GM23338 (cell line): ENCODE data around the gene VAMP8.

Source experiments
- EZH2 ChIP-seq: fragments of 200-600 bp; sonication (generic); IDR thresholded peaks from one replicate; pipeline ENCODE4 v1.8.0; 2017; ENCODE audit warnings: antibody characterized with exemption, mild to moderate bottlenecking, low read depth; ENCODE audit not compliant: unreplicated experiment
- EZH2phosphoT487 ChIP-seq: fragments of 200-600 bp; sonication (generic); IDR thresholded peaks from one replicate; pipeline ENCODE4 v1.8.1; 2018; ENCODE audit warnings: antibody characterized with exemption; ENCODE audit not compliant: unreplicated experiment
- NANOG ChIP-seq: IDR thresholded peaks from 2 replicates; pipeline ENCODE4 v1.6.1; 2016; ENCODE audit warnings: antibody characterized with exemption, borderline replicate concordance
- POLR2AphosphoS5 ChIP-seq: IDR thresholded peaks from 2 replicates; pipeline ENCODE4 v1.6.1; 2016; ENCODE audit warnings: antibody characterized with exemption, low read depth
- TF ChIP-seq, protein P1 (sequence below), 2 experiments: fragments of 200-600 bp in 1 of 2; sonication (generic) in 1 of 2; conservative IDR thresholded peaks; 2 replicates each; pipeline versions ENCODE4 v1.5.1 to v1.6.1; 2016 to 2017; ENCODE audit warnings: antibody characterized with exemption in 2 of 2, low read depth in 2 of 2, mild to moderate bottlenecking in 2 of 2, moderate library complexity in 1 of 2

DNA sequence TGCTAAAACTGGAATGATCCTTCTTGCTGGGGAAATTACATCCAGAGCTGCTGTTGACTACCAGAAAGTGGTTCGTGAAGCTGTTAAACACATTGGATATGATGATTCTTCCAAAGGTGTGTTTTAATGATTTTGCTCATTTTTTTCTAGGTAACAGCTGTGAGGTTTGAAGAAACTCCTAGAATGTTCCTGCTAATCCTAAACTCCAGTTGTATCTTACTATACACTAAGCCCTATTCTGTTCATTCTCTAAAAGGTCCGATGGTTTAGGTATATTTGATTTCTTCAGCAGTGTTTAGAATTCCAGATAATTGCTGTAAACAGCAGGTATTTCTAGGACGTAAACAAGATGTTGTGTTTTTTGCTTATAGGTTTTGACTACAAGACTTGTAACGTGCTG lies 36.1 kb upstream of the VAMP8 start:
- TF ChIP-seq POLR2AphosphoS5 (no peak), EZH2 (no peak), EZH2phosphoT487 (no peak), NANOG (no peak)
- TF ChIP-seq, protein P1, sequence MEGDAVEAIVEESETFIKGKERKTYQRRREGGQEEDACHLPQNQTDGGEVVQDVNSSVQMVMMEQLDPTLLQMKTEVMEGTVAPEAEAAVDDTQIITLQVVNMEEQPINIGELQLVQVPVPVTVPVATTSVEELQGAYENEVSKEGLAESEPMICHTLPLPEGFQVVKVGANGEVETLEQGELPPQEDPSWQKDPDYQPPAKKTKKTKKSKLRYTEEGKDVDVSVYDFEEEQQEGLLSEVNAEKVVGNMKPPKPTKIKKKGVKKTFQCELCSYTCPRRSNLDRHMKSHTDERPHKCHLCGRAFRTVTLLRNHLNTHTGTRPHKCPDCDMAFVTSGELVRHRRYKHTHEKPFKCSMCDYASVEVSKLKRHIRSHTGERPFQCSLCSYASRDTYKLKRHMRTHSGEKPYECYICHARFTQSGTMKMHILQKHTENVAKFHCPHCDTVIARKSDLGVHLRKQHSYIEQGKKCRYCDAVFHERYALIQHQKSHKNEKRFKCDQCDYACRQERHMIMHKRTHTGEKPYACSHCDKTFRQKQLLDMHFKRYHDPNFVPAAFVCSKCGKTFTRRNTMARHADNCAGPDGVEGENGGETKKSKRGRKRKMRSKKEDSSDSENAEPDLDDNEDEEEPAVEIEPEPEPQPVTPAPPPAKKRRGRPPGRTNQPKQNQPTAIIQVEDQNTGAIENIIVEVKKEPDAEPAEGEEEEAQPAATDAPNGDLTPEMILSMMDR (conservative IDR thresholded peaks at IDR 0.05; ENCODE audit: low read depth in 2 of 2), result no peak
